Stimulated activated naive CD4-positive, alpha-beta T cell (primary cell): Measurements from ENCODE around the gene ATP23.

Experiments
- DNase-seq, 6 experiments: peaks; one replicate each; lab custom pipeline; 2025; lab: John Stamatoyannopoulos, UW

The ATP23 gene

GRCh38 chr12:57941165-57941894, at the start of gene ATP23:
Gene ATP23, plus strand, starts transcription at chr12:57941567. Its CDS starts 135 bp downstream, at chr12:57941702.
- DNase-seq, result peak; percentile 88 to 93 (median 92)

- no peak for DNase-seq
Measured at GRCh38 chr12:57892232-57892972, 49.0 kb upstream of the ATP23 start.

GRCh38 chr12:57893431-57894353, 47.7 kb upstream of the ATP23 start:
- no peak for DNase-seq

GRCh38 chr12:57894399-57895292, 46.7 kb upstream of the ATP23 start:
- no peak for DNase-seq

GRCh38 chr12:57895389-57896114, 45.8 kb upstream of the ATP23 start:
- no peak for DNase-seq

- peak in 1 of 6 experiments; percentile 33 for DNase-seq
Measured at GRCh38 chr12:57896115-57896433, 45.3 kb upstream of the ATP23 start.

DNA sequence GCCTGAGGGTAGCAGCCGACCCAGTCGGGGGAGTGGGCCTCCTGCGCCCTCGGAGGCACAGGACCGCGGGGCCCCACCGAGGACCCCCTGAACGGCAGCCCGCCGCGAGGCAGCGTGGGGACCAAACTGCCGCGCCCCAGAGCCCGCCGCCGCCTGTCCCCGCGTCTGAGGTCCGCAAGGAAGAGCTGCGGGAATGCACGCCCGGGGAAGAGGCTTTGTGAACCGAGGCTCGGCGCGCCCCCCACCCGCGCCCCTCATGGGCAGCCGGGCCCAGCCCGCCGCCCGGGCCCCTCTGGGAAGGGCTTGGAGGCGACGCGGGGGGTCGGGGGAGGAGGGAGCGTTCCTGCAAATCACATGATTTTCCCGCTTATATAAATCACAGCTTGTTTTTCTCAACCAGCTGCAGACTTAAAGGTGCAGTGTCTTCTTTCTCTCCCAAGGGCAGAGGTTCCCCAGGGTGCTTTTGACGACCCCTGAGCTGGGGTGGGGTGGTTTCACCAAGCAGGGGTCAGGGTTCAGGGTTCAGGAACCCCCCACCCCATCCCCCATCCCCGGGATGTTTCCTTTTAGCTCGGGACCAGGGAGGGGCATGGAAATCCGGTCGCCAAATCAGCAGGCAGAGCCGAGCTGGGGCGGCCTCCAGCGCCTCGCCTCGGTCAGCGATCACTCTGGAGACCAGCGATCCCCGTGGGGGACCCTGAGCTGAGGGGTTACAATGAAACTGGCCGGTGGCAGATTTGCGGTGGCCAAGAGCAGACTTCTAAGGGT, 44.7 kb upstream of the ATP23 start:
- DNase-seq, result peak in 2 of 6 experiments; percentile 23 to 47

- no peak for DNase-seq
Measured at GRCh38 chr12:57897286-57897974, 43.9 kb upstream of the ATP23 start.

DNA sequence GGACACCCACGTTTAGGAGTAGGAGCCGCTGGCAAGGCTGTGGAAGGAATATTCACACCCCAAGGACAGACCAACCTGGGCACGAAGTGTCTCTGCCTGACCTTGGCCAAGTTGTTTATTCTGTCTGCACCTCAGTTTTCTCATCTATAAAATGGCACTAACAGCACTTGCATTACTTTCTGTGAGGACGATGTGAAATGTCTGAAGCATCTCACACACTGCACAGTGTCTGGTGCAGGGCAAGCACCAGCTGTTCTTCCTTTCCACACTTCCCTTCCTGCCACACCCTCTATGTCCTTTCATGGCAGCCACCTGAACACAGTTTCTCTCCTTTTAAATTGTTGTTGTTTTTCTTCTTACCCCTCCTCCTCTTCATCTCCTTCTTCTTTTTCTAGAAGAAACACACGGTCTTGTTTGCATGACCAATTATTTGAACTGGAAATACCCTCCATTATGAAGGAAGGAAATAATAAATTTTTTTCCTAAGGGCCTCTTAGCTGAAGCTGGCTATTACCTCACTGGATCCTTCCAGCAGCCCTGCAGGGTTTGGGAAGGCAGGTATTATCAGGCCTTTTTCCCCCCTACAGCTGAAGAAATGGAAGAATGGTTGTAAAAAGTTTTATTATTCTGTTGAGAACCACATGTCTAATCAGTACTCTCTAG, 42.9 kb upstream of the ATP23 start:
- DNase-seq, result peak in 1 of 6 experiments; percentile 7

DNA sequence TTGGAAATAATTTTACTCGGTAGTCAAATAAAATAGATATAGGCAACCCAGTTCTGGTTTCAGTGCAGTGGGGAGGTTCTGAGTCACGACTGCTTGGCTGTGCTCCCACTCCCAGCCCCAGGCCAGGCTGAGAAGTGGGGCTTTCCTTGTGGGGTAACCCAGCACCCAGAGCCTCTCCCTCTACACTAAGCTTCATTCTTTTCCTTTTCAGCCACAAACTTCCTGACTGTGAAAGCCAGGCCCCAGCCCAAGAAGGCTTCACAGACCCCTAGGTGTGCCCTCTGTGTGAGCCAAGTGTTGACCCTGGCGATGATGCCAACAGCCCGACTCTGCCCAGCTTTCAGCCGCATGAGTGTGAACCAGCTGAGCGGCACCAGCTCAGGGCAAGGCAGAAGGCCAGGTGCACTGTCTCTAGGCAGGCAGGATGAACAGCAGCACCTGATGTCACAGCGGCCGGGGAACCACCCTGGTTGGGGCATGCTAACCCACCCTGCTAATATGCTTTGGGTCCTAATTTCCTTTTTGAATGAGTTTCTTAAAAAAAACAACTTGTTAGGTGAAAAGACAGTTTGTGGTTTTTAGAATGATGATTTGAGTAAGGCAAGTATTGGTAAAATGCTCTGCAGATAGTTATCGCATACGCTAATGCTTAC, 42.2 kb upstream of the ATP23 start:
- peak; percentile 38 to 58 (median 54) for DNase-seq

- no peak for DNase-seq
Measured at GRCh38 chr12:57902478-57902969, 38.8 kb upstream of the ATP23 start.

DNA sequence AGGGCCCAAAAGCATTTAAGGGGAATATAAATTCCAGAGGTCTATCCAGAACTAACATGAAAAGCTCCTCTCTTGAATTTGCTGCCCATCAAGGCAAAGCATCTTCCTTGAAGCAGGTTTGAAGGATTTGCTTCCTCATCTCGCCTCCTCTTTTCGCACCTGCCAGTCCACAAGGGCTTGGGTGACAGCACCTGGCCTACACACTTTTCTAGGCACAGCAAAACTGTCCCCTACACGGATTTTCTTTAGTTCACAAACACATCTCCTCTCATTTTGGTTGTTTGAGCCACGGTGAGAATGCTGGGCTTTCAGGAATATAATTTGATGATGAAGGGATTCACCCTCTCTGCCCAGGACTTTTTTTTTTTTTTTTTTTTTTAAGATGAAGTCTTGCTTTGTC, 36.9 kb upstream of the ATP23 start:
- DNase-seq, result no peak

DNA sequence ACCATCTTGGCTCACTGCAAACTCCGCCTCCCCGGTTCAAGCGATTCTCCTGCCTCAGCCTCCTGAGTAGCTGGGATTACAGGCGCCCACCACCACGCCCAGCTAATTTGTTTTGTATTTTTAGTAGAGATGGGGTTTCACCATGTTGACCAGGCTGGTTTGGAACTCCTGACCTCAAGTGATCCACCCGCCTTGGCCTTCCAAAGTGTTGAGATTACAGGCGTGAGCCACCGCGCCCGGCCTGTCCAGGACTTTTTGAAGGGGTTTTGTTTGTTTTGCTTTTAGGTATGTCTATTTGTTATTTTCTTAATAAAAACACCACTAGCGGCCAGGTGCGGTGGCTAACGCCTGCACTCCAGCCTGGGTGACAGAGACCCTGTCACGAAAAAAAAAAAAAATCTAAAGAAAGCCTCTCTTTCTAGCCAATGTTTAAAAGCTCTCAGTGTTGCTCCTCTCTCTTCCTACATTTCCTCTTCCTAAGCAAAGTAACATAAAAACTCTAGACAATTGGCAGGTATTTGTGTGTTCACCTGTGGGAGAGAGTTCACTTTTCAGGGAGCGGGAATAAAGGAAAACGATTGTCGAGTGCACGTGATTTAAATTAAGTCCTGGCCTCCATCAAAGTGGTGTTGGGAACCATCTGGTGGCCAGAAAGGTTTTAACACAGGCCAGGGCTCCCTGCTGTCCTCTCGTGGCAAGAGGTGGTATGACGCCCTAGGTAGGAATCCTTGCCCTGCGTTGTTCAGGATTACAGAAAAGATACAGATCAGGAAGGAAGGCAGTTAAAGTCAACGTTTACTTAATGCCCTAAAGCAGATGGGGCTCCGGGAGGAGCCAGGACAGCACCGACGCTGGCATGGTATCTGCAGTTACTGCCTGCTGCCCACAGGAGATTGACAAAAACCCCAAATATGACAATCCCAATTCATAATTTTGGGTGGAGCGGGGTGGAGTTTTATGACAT, 36.2 kb upstream of the ATP23 start:
- peak; percentile 70 to 82 (median 78) for DNase-seq

- DNase-seq, result peak in 1 of 6 experiments; percentile 31
Measured at GRCh38 chr12:57905812-57906475, 35.4 kb upstream of the ATP23 start.

DNA sequence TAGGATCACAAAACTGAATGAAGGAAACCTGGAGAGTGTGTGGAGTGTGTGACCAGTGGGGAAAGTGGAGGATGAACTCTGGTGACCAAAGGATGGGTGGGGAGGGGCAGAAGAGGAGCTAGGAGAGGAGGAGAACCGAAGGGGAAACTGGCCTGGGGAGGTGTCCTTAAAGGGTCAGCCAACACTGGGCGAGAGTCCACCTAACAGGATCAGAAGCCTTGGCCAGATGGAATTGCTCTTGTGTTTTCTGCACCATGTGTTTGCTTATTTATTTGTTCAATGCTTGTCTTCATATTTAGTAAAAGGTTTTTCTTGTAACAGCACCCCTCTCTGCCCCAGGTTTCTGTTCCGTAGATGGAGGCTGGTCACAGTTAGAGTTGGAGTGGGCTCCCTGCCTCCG, 34.5 kb upstream of the ATP23 start:
- DNase-seq, result no peak

GRCh38 chr12:57907281-57907680, 34.1 kb upstream of the ATP23 start:
- DNase-seq, result no peak
